Peyer's patch (tissue), 4 donors: ENCODE data around the gene CDK12. TPM values are rescaled to one million over a fixed set of nuclear protein-coding genes. Genes with fewer than 3 reads are reported as not detected.
"Not testable (repeated sequence)": the region's sequence is repeated elsewhere in the genome, so short reads cannot be mapped to it uniquely, and the experiment has no call there.

Source experiments
- DNase-seq, 3 donors: peaks; one replicate each; pipeline ENCODE4 v3.0.0-alpha.2; 2017 to 2019
- H3K27ac ChIP-seq, 4 donors: fragments of 200-600 bp; sonication (generic); one replicate each; pipeline ENCODE4 v1.5.1; 2016 to 2019
- H3K27me3 ChIP-seq, 2 donors: fragments of 200-600 bp; sonication (generic); one replicate each; pipeline ENCODE4 v1.5.1; 2019
- H3K36me3 ChIP-seq, 3 donors: fragments of 200-600 bp; sonication (generic); one replicate each; pipeline ENCODE4 v1.5.1; 2016 to 2019
- H3K4me1 ChIP-seq, 4 donors: fragments of 200-600 bp; sonication (generic); one replicate each; pipeline ENCODE4 v1.5.1; 2016 to 2019
- H3K4me3 ChIP-seq, 4 donors: fragments of 200-600 bp; sonication (generic); 1 replicate in 3 of 4; 2 replicates in 1 of 4; pipeline ENCODE4 v1.5.1; 2016 to 2019; ENCODE audit warnings: mild to moderate bottlenecking in 1 of 4
- H3K9me3 ChIP-seq, 4 donors: fragments of 200-600 bp; sonication (generic); one replicate each; pipeline ENCODE4 v1.5.1; 2016 to 2019; ENCODE audit warnings: mild to moderate bottlenecking in 1 of 4
- CTCF ChIP-seq, 6 experiments: fragments of 450-650 bp in 4 of 6; fragments of 200-600 bp in 2 of 6; sonication (generic) in 1 of 6; IDR thresholded peaks; one replicate each; pipeline ENCODE4 v1.5.1; 2017 to 2019; ENCODE audit warnings: antibody characterized with exemption in 6 of 6, mild to moderate bottlenecking in 3 of 6, moderate library complexity in 1 of 6
- POLR2A ChIP-seq, 2 donors: fragments of 450-650 bp; IDR thresholded peaks; one replicate each; pipeline ENCODE4 v1.5.1; 2017; ENCODE audit warnings: antibody characterized with exemption in 2 of 2, mild to moderate bottlenecking in 2 of 2, moderate library complexity in 2 of 2
- total RNA-seq, 4 donors: library from RNA; depleted of rRNA; stranded (reverse); fragments of >200 nt; gene quantifications; one replicate each; pipeline ENCODE4 v1.1.0, GENCODE V29; 2016

CDK12 gene
- total RNA-seq, result 100 to 1,000 TPM in 1 of 4 donors, 10 to 100 TPM in 3; 55.3 to 132 (median 81.2) TPM

GRCh38 chr17:39461113-39461925, at the start of gene CDK12:
TSS of gene CDK12 (plus strand) at chr17:39461486. CDS start at chr17:39462072, 586 bp downstream.
- no peaks in the 10 kb centered on the region for H3K36me3 ChIP-seq
- DNase-seq, result peak; percentile 94 to 98 (median 95)
- no peaks in the 10 kb centered on the region for H3K9me3 ChIP-seq
- peaks cover 0 to 26% (median 7%) of the 10 kb centered on the region in 4 donors for H3K4me1 ChIP-seq
- no peaks in the 10 kb centered on the region for H3K27me3 ChIP-seq
- peak within 1 kb of the TSS; percentile 95 to 99 (median 98) for H3K27ac ChIP-seq
- TF ChIP-seq CTCF (IDR thresholded peaks at IDR 0.05), result no peak
- TF ChIP-seq POLR2A (IDR thresholded peaks at IDR 0.05), result peak; percentile 88 to 91
- H3K4me3 ChIP-seq, result peak within 1 kb of the TSS; percentile 78 to 91 (median 83)

- no peaks in the 10 kb centered on the region for H3K27me3 ChIP-seq
- H3K27ac ChIP-seq, result no peak overlapping the region
- H3K4me3 ChIP-seq, result no peak overlapping the region
- no peaks in the 10 kb centered on the region for H3K9me3 ChIP-seq
- TF ChIP-seq POLR2A (IDR thresholded peaks at IDR 0.05), result no peak
- no peak for TF ChIP-seq CTCF (IDR thresholded peaks at IDR 0.05)
- peaks cover 0 to 93% (median 0%) of the 10 kb centered on the region in 3 donors for H3K36me3 ChIP-seq
- no peak for DNase-seq
- H3K4me1 ChIP-seq, result no peaks in the 10 kb centered on the region
These were observed 45.1 kb upstream of the CDK12 start for GRCh38 chr17:39416141-39416540.

DNA sequence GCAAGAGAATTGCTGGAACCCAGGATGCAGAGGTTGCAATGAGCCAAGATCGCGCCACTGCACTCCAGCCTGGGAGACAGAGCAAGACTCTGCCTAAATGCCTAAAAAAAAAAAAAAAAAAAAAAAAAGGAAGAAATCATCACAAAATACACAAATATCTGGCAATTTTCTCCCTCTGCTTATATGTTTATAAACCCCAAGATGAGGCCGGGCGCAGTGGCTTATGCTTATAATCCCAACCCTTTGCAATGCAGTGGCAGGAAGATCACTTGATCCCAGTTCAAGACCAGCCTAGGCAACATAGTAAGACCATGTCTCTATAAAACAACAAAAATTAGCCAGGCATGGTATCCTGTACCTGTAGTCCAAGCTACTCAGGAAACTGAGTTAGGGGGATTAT, 31.7 kb upstream of the CDK12 start:
- Histone ChIP-seq H3K27ac (no peak overlapping the region), H3K4me3 (no peak overlapping the region), H3K9me3 (no peaks in the 10 kb centered on the region), H3K36me3 (peaks cover 0 to 98% (median 0%) of the 10 kb centered on the region in 3 donors), H3K27me3 (no peaks in the 10 kb centered on the region), H3K4me1 (no peaks in the 10 kb centered on the region)
- TF ChIP-seq CTCF (IDR thresholded peaks at IDR 0.05) (no peak), POLR2A (IDR thresholded peaks at IDR 0.05) (no peak)
- no peak for DNase-seq

DNA sequence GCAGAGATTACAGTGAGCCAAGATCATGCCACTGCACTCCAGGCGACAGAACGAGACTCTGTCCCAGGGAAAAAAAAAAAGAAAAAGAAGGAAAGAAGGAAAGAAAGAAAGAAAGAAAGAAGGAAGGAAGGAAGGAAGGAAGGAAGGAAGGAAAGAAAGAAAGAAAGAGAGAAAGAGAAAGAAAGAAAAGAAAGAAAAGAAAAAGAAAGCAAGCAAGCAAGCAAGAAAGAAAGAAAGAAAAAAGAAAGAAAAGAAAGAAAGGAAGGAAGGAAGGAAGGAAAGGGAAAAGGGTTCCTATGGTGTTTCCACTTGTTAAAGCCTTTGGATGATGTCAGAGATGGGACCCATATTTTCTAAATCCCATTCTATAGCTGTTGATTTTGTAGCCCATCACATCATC, 21.4 kb upstream of the CDK12 start:
- H3K27me3 ChIP-seq, H3K4me1 ChIP-seq, H3K9me3 ChIP-seq, DNase-seq, H3K27ac ChIP-seq, H3K4me3 ChIP-seq: not testable (repeated sequence)
- peaks cover 0 to 90% (median 0%) of the 10 kb centered on the region in 3 donors for H3K36me3 ChIP-seq

- Histone ChIP-seq H3K27me3 (no peaks in the 10 kb centered on the region), H3K9me3 (no peaks in the 10 kb centered on the region), H3K4me1 (no peaks in the 10 kb centered on the region), H3K27ac (no peak overlapping the region), H3K4me3 (no peak overlapping the region), H3K36me3 (peaks cover 0 to 93% (median 0%) of the 10 kb centered on the region in 3 donors)
- DNase-seq, result no peak
- TF ChIP-seq CTCF (IDR thresholded peaks at IDR 0.05), result no peak
- no peak for TF ChIP-seq POLR2A (IDR thresholded peaks at IDR 0.05)
These were observed 18.0 kb upstream of the CDK12 start for GRCh38 chr17:39443326-39443725.

GRCh38 chr17:39447561-39447960, 13.7 kb upstream of the CDK12 start:
- Histone ChIP-seq H3K4me3 (no peak overlapping the region), H3K27me3 (no peaks in the 10 kb centered on the region), H3K4me1 (peaks cover 0 to 10% (median 0%) of the 10 kb centered on the region in 4 donors), H3K9me3 (no peaks in the 10 kb centered on the region), H3K36me3 (peaks cover 0 to 53% (median 0%) of the 10 kb centered on the region in 3 donors), H3K27ac (no peak overlapping the region)
- no peak for DNase-seq
- TF ChIP-seq POLR2A (IDR thresholded peaks at IDR 0.05) (no peak), CTCF (IDR thresholded peaks at IDR 0.05) (no peak)
